Stimulated activated CD8-positive, alpha-beta memory T cell treated with anti-CD3 and anti-CD28 coated beads, Interleukin-12 subunit alpha, Interleukin-12 subunit beta, amount 100 ng/mL, for 24 hours (primary cell): Measurements from ENCODE around the gene PRKCH.

Experiments used
- DNase-seq: peaks from one replicate; pipeline ENCODE4 v3.0.0-alpha.2; 2020; ENCODE audit errors: extremely low read depth

The PRKCH gene

DNA sequence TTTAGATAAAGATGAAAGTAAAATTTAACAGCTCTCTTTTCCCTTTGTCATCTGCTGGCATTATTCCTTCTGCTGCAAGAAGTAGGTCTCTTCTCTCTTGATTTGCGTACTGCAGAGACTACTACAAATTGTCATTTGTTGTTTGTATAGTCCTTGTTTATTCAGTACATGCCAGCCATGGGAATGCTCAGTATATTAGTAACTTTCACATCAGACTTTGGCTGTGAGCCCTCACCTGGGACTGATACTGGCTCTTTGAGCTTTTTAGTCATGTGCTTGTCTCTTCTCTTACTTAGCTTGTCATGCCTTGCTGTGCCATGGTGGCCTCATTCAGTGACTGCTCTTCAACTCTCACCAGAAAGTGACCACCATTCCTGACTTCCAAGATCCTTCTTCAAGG is 169.8 kb downstream of the PRKCH start:
- no peak for DNase-seq

DNA sequence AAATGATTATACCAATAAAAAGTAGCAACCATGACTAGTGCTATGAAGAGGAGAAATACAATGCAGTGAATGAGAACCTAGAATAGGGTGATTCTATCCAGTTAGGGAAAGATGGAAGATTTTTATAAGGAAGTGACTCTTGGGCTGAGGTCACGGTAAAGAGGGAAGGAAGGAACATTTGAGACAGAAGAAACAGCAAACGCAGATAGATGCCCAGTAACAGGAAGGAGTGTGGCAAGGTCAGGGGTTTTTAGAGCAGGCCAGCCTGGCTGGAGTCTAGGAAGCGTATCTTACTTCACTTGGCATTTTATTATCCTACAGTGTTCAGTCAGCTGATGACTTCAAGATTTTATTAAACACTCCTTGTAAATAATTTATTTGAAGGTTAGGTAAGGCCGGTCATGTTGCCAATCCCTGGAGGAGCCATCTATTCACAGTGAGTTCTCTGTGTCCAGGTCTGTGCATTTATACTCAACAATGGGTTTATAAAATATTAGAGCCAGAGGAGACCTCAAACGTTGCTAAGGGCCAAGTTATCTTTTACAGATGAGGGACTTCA is 170.6 kb downstream of the PRKCH start:
- no peak for DNase-seq

DNA sequence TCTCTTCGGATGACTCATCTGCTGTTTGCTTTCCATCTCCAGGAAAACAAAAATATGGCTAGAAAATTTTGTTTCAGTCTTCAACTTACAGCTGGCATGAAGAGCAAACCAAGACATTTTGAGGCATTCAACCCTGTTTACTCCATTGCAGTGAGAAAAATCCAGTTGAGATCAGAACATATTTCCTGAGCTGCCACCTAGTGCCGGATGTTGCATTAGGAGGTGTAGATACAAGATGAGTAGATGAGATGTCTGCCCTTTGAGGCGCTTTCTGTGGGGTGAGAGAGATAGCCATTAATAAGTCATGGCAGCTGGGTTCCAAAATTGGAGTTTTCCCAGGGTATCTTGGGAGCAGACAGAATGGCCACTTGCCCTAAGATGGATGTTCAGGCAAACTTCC is 171.1 kb downstream of the PRKCH start:
- DNase-seq: no peak

GRCh38 chr14:61493239-61493638 is 171.9 kb downstream of the PRKCH start:
- DNase-seq: no peak

DNA sequence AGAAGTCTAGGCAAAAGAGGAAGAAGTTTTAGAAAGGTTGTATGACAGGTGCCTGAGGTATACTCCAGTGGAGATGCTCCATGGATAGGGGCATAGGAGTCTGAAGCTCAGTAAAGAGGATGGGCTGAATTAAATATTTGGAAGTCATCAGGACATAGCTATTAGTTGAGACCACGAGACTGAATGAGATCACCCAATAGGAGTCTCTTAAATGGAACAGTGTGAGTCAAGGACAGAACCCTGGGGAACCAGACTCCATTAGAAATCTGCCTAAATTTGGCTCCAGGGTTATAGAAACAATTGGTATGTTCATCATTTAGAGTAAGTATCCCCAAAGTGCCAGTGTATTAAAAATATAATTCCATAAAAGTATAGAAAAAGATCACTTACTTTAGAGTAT is 172.6 kb downstream of the PRKCH start:
- no peak for DNase-seq

DNA sequence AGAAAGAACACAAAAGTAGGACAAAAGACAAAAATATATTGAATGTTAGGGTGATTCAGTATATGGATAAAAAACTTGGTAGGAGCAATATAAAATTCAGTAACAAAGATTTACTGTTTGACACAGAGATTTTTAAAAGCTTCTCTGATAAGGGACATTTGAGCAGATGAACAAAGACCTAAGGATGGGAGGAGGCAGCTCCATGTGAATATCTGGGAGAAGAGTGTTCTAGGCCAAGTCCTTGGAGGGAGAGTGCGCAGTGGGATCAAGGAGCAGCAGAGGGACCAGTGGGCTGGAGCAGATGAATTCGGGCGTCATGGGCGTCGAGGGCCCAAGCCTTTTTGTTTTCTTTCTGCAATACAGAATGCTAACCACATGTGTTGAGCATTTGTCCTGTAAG is 174.4 kb downstream of the PRKCH start:
- DNase-seq: no peak

- no peak for DNase-seq
These were observed 176.9 kb downstream of the PRKCH start for GRCh38 chr14:61498303-61498702.

DNA sequence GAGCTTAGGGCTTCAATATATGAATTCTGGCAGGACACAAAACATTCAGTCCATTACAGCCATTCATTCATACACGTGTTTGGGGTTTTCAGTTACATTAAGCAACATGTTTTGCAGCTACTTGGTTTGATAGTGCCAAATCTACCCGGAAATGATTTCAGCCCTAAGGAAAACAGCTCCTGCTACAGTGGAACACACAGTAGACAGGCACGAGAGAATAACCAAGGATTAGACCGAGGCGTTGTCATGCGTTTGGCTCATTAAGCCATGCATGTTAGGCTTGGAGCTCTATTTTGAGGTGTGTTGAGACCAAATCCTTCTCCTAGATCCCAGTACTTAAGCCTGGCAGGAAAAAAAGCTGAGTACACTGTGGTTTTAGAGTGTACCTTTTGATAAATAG is 177.4 kb downstream of the PRKCH start:
- DNase-seq: no peak

- DNase-seq: no peak
These were observed 178.6 kb downstream of the PRKCH start for GRCh38 chr14:61499991-61500390.

GRCh38 chr14:61501714-61502458 is 180.5 kb downstream of the PRKCH start:
- no peak for DNase-seq

DNA sequence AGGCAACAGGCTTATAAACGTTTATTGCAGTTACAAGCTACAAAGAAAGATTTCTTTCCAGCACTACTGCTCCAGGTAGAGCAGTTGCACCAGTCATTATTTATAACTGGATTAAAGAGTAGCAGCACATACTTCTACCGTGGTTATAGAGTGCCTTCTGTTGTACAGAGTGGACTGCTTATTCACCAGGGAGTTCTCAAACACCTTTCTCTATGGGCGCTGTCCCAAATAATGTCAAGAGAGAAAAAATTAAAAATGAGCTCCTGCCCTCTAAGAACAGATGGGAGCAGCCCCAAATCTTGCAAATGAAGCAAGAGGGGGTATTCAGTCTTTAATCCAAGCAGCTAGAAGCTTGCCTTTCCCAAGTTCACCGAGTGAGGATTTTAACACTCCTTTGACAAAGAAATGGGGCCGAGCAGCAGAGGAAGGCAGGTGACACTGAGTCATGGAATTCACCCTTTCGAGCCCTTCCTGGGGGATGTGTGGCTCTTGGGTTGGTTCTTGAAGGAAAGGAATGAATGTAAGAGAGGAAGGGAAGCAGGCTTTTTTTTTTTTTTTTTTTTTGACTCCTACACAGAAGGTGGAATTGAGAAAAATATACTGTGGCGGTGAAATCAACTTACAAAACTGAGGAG is 181.2 kb downstream of the PRKCH start:
- no peak for DNase-seq

DNA sequence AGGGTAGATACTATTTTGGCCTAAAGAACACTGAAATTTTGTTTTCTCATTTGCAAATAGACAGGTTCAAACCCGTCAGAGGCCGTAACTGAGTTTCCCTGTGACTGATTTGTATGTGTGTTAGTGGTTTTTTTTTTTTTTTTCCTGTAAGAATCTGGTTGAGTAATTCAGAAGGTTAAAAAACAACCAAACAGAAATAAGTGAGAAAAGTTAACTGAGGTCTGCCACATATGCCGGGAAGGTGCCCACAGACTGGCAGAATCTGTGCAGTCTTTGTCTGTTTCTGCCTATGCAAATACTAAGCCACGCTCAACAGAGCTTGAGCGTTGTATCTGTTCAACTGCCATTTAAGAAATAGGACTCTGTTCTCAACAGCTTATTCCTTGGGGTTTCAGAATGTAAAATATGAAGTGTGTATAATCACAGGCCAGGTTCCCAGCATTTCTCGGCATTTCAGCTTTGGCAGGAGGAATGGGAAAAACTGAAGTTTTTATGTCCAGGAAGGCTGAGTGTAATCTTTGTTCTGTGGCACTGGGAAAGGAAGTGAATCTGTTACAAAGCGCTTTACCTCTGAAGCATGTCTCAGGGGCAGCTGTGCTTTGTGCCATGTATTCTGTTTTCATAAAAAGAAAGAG is 181.9 kb downstream of the PRKCH start:
- DNase-seq: no peak

- no peak for DNase-seq
These were observed 183.5 kb downstream of the PRKCH start for GRCh38 chr14:61504901-61505300.

- no peak for DNase-seq
These were observed 184.7 kb downstream of the PRKCH start for GRCh38 chr14:61505815-61506809.

DNA sequence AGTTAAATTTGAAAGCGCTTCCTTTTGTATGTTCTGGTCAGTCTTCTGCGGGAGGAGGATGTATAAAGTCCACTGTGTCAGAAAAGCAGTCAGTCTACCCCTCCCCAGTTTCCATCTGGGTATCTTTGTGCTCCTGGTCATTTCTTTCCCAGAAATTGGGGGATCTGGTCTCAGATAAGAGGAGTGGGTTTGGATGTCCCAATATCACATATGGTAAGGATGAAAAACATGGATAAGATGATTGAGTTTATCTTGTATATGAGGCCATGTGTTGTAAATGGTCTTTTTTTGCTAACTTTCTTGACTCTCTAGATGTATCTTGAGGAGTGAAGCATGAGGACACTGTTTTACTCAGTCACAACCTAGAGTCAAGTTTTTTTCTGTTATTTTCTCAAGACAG is 187.1 kb downstream of the PRKCH start:
- no peak for DNase-seq

DNA sequence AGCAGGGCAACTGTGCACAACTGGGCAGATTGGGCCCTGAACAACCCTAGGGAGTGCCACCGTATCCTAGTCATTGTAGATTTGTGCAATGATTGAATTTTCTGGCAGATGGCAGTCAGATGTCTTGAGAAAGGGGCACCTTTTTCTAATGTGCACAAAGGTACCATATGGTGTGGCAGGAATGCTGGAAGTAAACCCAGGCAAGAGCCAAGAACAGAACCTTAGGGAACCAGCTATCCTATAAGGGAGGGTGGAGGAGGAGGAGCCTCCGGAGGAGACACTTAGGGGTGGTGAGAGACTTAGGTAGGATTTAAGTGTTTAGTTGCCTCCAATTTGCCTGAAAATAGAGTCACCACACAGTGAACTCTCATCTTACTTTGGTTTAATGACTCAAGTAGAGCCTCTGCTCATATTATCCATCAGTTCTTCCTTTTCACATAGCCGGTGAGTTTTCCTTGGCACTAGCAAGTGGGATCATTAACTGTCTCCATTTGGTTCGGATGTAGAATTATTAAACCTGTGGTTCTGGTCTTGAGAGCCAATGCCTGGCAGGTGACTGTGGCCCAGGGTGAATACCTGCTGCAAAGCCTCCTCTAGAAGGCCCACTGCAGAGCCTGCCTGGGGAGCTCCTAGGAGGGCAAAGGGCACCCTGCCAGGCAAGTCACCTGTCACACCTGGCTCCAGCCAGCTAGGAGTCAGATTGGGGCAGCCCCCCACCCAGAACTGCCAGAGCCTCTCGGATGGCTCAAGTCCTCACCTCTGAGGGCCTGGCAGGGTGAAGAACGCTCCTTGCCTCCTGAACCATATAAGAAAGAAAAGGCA is 189.6 kb downstream of the PRKCH start:
- no peak for DNase-seq

DNA sequence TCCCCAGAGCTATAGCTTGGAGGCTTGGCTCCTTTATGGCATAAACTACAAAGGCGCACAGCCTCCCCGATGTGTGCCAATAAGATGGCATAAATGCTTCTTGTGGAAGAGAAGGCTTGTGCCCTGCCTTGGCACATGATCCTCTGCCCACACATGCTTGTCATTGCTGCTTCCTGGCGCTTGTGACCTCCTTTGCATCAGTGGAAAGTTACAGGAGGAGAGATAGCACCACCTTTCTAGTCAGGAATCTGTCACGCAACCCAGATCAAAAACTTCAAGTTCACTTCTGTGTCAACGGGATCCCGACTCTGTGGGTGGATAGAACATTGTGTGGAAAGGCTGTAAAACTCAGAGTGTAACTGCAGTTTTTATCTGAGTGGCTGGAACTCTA is 190.2 kb downstream of the PRKCH start:
- no peak for DNase-seq

DNA sequence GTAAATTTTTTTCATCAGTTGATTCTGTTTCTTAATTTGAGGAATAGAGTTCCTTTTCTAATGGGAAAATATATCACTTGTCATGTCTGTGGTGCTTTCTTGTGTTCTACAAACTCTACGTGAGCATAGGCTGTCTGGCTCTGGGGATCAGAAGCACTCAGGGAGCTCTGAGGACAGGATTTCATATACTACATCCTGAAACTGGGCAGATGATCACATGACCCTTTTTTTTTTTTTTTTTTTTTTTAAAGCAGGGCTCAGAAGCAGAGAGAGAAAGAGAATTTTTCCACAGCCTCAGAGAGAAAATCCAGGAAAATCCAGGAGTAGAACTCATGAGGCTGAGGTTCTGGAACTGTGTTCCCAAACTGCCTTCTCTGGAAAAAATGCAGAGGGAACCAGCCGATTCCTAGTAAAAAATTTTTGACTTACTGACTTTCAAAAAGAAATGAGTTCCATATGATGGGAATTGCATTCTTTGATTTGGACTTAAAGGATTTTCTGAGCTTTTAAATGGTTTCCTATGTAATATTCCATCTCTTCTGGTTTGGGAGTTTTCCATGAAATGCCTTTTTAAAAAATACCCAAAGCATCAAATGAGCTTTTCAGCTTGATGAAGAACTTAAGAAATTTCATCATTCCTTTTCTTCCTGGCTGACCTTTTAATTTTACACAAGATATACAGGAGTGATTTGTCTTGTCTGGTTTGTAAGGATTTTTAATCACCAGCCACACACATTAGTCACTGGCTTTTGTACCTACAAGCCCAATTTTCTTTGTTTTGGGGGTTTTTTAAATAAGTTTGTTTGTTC is 190.9 kb downstream of the PRKCH start:
- DNase-seq: no peak

DNA sequence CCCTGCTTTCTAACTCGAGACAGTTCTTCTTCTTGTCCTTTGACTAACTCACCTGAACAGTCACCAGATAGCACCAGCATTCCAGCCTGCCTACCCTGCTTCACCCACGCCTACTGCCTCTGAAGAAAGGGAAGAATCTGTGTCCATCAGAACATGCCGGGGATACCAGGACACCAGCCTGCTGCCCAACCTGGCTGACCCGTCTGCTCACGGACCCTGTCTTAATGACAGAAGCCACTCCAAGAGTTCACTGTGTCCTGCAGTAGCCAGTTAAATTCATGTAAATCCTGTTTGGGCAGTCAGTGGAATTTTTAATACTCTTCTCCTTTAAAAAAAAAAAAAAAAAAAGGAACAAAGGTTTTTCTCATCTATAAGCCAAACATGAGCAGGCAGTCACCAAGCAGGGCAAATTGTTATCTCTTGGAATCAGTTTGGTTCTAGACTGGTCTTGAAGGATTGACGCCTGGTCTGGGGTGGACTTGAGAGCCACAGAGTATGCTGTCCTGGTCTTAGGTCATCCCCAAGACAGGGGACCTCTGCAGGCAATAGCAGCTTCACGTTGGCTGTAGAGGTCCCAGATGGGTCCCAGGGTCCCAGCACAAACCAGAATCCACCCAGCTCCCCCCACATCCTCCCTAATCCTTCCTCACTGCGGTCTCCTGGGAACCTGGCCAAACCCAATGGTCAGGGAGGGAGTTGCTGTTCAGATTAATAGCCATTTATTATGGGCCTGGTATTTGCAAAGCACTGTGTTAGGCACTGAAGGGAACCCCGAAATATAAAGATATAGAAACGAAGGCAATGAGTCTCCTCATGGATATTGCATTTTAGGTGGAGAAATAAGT is 192.8 kb downstream of the PRKCH start:
- DNase-seq: no peak
